Hematopoietic multipotent progenitor cell (in vitro differentiated cells): Measurements from ENCODE around the gene CYP3A7. TPM values are rescaled to one million over a fixed set of nuclear protein-coding genes. Genes with fewer than 3 reads are reported as not detected.
"Not testable (repeated sequence)": the region's sequence is repeated elsewhere in the genome, so short reads cannot be mapped to it uniquely, and the experiment has no call there.

Experiments
- DNase-seq, 3 donors: peaks; one replicate each; pipeline ENCODE4 v3.0.0-alpha.2; 2011 to 2015; ENCODE audit warnings: low read depth in 2 of 3, low spot score in 2 of 3
- small RNA-seq: library from RNA; depleted of rRNA; stranded (forward); fragments of <200 nt; gene quantifications from one replicate; pipeline ENCODE3, GENCODE V24; 2012
- total RNA-seq: library from RNA; depleted of rRNA; stranded (reverse); fragments of >200 nt; gene quantifications from one replicate; pipeline ENCODE4 v1.2.3, GENCODE V29; 2012

The CYP3A7 gene
- total RNA-seq, 1 donor: not detected

DNA sequence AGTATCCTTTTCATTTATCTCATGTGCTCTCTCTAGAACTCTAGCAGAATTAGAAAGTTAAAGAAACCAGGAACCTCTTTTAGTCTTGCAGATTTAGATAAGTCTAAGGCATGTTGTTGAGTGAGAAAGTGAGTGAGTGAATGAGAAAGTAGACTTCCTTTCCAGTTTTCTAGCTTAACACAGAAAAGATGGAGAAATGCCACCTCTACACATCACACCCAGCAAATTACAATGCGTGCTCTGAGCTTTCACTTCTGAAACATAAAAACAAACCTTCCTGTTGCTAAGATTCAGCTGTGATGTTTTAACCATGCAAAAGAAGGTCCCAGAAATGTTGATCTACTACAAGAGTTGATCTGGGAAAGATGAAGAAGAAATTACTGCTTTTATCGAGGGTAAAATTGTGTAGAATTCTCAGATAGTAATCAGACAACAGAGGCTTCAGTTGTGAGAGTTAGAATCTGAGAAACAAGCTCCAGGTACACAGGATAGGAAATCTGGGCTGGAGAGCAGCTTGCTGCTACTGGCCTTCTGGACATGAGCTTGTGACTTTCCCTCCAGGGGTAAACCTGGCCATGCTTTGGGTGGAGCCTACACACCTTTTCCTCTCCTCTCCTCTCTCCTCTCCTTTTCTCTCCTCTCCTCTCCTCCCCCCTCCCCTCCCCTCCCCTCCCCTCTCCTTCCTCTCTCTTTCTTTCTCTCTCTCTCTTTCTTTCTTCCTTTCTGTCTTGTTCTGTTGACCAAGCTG is 59.8 kb downstream of the CYP3A7 start:
- DNase-seq: no peak

DNA sequence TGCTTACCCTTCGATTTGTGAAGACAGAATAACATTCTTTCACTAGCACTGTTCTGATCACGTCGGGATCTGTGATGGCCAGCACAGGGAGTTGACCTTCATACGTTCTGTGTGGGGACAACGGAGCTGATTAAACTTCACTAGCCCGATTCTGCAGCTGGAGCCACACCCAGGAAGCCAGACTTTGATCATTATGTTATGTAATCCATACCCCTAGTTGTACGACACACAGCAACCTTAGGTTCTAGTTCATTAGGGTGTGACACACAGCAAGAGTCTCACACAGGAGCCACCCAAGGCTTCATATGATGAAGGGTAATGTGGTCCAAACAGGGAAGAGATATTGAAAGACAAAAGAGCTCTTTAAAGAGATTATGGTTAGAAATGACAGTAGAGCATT is 62.4 kb downstream of the CYP3A7 start:
- DNase-seq: no peak

DNA sequence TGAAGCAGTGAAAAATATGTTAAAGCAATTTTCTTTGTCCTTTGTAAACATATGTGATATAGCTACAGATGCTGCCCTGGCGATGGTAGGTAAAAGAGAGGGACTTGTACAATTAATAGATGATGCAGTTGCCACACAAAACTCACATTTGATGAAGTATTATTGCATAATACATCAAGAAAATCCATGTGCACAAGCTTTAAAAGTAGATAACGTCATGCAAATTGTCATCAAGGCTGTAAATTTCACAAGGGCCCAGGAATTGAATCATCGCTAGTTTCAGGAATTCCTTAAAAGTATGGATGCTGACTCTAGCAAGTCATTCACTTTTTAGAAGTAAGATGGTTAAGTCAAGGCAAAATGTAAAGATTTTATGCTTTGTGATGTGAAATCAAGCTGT is 65.2 kb downstream of the CYP3A7 start:
- no peak for DNase-seq

DNA sequence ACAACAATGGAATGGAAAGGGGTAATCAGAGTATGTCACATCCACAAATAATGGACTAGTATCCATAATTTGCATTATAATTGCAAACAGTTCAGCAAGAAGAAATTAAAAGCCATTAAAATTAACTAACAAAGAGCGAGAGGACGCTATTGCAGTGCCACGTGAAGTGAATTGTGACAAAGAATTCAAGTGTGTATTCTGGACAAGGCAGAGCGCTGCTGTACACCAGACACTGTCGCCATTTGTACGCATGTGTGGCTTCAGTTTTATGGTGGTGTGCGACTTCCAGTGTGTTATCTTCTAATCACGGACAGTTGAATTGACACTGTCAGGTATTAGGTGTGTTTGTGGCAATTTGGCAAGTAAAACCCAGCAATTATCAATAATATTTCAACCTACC is 66.5 kb downstream of the CYP3A7 start:
- no peak for DNase-seq

DNA sequence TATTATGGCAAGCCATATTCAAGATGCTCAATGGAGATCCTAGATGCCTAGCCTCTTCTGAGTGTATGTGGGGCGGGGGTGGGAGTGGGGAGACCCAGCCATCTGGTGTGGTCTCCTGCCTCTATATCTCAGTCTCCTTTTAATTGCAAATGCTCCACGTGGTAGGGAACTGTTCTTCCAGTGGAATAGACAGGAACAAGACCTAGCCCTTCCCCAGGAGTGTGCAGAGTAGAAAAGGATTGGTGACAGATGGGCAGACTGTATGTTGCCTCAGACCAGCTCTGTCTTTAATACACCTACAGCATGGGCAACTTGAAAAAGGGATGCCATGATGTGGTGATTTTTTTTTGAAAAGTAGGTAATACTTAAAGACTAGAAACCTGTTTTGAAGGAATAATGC is 67.8 kb downstream of the CYP3A7 start:
- DNase-seq: no peak

DNA sequence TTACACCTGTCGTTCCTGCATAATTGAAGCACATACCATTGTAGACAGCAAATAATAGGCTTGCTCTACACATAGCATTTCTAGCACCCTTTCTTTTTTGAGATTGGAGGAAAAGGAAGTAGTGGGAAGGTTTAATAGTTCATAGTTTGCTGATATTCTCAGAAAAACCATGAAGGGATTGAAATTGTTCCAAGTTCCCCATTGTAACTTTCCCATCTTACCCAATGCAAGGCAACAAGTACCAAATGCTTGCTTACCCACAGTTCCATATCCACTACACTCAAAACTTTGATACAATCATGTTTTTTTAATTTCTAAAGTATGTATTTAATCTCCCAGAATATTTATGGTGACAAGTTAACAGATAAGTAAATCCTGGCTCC is 69.0 kb downstream of the CYP3A7 start:
- no peak for DNase-seq

DNA sequence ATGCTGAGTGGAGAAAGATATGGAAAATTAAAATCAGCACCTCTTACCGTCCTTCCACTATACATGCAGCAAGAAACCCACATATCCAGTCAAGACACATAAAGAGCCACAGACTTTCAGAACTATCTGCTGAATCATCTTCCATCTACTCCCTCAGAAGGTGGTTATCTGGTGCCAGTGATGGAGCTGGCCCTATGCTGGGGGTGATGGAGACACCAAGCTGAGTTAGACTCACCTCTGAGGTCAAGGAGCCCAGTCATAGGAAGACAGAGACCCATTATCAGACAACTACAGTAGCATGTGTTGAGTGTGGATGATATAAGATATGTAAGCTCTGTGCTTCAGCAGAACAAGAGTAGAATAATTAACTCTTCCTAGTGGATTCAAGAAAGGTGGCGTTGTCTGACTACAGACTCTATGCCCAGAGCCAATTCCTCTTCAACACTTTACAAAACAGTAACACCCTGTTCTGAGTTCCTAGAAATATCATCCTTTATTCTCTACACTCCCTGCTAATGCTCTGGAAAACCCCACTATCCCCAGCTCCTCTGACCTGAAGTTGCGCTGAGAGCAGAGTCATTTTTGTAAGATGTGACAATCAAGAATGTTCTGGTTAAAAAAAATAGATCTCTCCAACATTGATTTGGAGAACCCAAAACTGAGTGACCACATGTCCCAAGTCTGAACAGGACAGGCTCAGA is 69.5 kb downstream of the CYP3A7 start:
- no peak for DNase-seq

DNA sequence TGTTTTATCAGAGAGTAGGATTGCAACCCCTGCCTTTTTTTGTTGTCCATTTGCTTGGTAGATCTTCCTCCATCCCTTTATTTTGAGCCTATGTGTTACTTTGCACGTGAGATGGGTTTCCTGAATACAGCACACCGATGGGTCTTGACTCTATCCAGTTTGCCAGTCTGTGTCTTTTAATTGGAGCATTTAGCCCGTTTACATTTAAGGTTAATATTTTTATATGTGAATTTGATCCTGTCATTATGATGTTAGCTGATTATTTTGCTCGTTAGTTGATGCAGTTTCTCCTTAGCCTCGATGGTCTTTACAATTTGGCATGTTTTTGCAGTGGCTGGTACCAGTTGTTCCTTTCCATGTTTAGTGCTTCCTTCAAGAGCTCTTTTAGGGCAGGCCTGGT is 77.1 kb downstream of the CYP3A7 start:
- DNase-seq: not testable (repeated sequence)

Small RNA genes within 50 kb of the gene (small RNA-seq; reads per million reads assigned to genes)
- gene CYP3A51P: not detected
- gene CYP3A7-CYP3A51P: not detected

Other genes with a start within 250 kb of the CYP3A7 start
- gene ZNF394, start 234.9 kb downstream of the CYP3A7 start, total RNA-seq: 61.4 TPM
- gene ZKSCAN5, start 230.5 kb downstream of the CYP3A7 start, total RNA-seq: 6.5 TPM
- gene FAM200A, start 183.1 kb downstream of the CYP3A7 start, total RNA-seq: 3.2 TPM
- gene ZNF655, start 176.6 kb downstream of the CYP3A7 start, total RNA-seq: 44.2 TPM
- 0.54 TPM for gene TMEM225B, start 136.9 kb downstream of the CYP3A7 start, total RNA-seq
- gene ZSCAN25, start 118.2 kb downstream of the CYP3A7 start, total RNA-seq: 17.5 TPM
- gene CYP3A5, start 55.2 kb downstream of the CYP3A7 start, total RNA-seq: not detected
- gene CYP3A4, start 49.0 kb upstream of the CYP3A7 start, total RNA-seq: not detected
- not detected for gene CYP3A43, start 92.8 kb upstream of the CYP3A7 start, total RNA-seq
- gene OR2AE1, start 141.8 kb upstream of the CYP3A7 start, total RNA-seq: 0.27 TPM
- gene TRIM4, start 184.3 kb upstream of the CYP3A7 start, total RNA-seq: 24.8 TPM
- 0.54 TPM for gene GJC3, start 194.4 kb upstream of the CYP3A7 start, total RNA-seq
- not detected for gene AZGP1, start 240.8 kb upstream of the CYP3A7 start, total RNA-seq